ENCODE results near the gene SV2C.
"Not testable (repeated sequence)": the region's sequence is repeated elsewhere in the genome, so short reads cannot be mapped to it uniquely, and the experiment has no call there.

The SV2C gene

DNA sequence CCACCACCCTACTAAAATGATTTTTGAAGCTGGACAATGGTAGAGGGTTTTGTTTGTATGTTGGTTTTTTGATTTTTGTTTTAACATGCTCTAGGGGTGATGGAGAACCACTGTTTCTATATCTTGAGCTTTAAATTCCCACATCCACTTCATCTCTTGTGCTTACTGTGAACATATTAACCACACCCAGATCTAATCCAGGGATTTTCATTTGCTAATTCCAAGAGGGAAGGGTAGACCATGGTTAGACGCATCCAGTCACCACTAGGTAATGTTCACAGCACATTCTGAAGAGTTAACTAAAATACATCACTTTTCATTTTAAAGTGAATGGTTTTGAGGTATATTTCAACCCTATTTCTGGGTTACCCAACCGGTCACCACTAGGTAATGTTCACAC, 283.4 kb downstream of the SV2C start (continued):
- TF ChIP-seq TSHZ2 (CRISPR knock-in tag; IDR thresholded peaks at IDR 0.05) (no peak), ZNF565 (CRISPR knock-in tag; conservative IDR thresholded peaks at IDR 0.05; ENCODE audit: low read depth) (no peak), CSDC2 (CRISPR knock-in tag; IDR thresholded peaks at IDR 0.05) (no peak), TOX (CRISPR knock-in tag; IDR thresholded peaks at IDR 0.05; ENCODE audit: borderline replicate concordance) (no peak), ZNF8 (CRISPR knock-in tag; IDR thresholded peaks at IDR 0.05) (no peak)

- no peak for TF ChIP-seq TCF4 (CRISPR knock-in tag; IDR thresholded peaks at IDR 0.05; ENCODE audit: borderline replicate concordance)
- no peak for TF ChIP-seq BACH2 (CRISPR knock-in tag; IDR thresholded peaks at IDR 0.05; ENCODE audit: borderline replicate concordance)
- TF ChIP-seq SNAI2 (CRISPR knock-in tag; IDR thresholded peaks at IDR 0.05), result no peak
- TF ChIP-seq ZFP3 (CRISPR knock-in tag; IDR thresholded peaks at IDR 0.05), result no peak
- TF ChIP-seq ZNF70 (CRISPR knock-in tag; IDR thresholded peaks at IDR 0.05), result no peak
- TF ChIP-seq TSHZ2 (CRISPR knock-in tag; IDR thresholded peaks at IDR 0.05), result no peak
- TF ChIP-seq ESRRG (CRISPR knock-in tag; IDR thresholded peaks at IDR 0.05), result no peak
- TF ChIP-seq, protein P1, sequence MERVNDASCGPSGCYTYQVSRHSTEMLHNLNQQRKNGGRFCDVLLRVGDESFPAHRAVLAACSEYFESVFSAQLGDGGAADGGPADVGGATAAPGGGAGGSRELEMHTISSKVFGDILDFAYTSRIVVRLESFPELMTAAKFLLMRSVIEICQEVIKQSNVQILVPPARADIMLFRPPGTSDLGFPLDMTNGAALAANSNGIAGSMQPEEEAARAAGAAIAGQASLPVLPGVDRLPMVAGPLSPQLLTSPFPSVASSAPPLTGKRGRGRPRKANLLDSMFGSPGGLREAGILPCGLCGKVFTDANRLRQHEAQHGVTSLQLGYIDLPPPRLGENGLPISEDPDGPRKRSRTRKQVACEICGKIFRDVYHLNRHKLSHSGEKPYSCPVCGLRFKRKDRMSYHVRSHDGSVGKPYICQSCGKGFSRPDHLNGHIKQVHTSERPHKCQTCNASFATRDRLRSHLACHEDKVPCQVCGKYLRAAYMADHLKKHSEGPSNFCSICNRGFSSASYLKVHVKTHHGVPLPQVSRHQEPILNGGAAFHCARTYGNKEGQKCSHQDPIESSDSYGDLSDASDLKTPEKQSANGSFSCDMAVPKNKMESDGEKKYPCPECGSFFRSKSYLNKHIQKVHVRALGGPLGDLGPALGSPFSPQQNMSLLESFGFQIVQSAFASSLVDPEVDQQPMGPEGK (CRISPR knock-in tag; IDR thresholded peaks at IDR 0.05; ENCODE audit: borderline replicate concordance), result no peak
- TF ChIP-seq CSDC2 (CRISPR knock-in tag; IDR thresholded peaks at IDR 0.05), result no peak
- TF ChIP-seq, protein P2, sequence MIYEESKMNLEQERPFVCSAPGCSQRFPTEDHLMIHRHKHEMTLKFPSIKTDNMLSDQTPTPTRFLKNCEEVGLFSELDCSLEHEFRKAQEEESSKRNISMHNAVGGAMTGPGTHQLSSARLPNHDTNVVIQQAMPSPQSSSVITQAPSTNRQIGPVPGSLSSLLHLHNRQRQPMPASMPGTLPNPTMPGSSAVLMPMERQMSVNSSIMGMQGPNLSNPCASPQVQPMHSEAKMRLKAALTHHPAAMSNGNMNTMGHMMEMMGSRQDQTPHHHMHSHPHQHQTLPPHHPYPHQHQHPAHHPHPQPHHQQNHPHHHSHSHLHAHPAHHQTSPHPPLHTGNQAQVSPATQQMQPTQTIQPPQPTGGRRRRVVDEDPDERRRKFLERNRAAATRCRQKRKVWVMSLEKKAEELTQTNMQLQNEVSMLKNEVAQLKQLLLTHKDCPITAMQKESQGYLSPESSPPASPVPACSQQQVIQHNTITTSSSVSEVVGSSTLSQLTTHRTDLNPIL (CRISPR knock-in tag; IDR thresholded peaks at IDR 0.05; ENCODE audit: low read depth), result no peak
- TF ChIP-seq ISL1 (CRISPR knock-in tag; IDR thresholded peaks at IDR 0.05), result no peak
- TF ChIP-seq ZC3H10 (CRISPR knock-in tag; IDR thresholded peaks at IDR 0.05), result no peak
- ATAC-seq, result no peak
Observed at GRCh38 chr5:76367623-76368371, 284.6 kb downstream of the SV2C start.

DNA sequence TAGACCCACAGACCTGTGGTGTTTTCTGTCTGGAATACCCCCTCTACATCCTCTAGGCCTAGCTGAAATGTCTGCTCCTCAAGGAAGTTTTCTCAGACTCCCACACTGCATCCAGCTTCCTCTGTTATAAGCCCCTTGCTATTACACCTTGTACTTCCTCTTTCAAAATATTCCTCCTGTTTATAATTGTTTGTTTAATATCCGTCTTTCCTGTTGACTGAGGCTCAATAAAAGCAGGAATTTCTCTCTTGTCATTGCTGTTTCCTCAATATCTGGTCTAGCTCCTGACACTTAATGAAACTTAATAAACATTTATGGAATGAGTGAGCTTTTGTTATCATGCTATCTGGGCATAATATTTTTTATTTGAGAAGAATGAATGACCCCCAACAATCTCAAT, 285.8 kb downstream of the SV2C start:
- ATAC-seq, result no peak
- TF ChIP-seq CSDC2 (CRISPR knock-in tag; IDR thresholded peaks at IDR 0.05) (no peak), ARNTL (CRISPR knock-in tag; IDR thresholded peaks at IDR 0.05; ENCODE audit: borderline replicate concordance, low read depth) (no peak), ZFP30 (CRISPR knock-in tag; IDR thresholded peaks at IDR 0.05) (no peak), OSR1 (CRISPR knock-in tag; IDR thresholded peaks at IDR 0.05) (no peak), ZNF70 (CRISPR knock-in tag; IDR thresholded peaks at IDR 0.05) (no peak), ZNF8 (CRISPR knock-in tag; IDR thresholded peaks at IDR 0.05) (no peak), ESRRG (CRISPR knock-in tag; IDR thresholded peaks at IDR 0.05) (no peak)

DNA sequence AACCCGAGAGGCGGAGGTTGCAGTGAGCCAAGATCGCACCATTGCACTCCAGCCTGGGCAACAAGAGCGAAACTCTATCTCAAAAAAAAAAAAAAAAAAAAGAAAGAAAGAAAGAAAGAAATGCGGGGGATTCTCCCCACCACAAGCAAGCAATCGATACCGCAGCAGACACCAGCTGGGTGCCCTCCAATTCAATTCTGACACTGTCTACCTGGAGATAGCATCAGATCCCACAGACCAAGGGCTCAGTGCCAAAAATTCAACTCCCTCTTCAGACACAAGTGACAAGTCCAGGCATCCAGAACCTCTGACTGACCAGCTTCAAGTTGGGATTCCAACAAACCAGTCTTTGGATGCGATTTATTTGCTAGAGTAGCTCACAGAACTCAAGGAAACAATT, 286.5 kb downstream of the SV2C start:
- not testable (repeated sequence) for ATAC-seq

Data from SK-N-SH treated with all-trans-retinoic acid at 6 μM for 48 hours (cell line).